AG09309 (cell line): ENCODE measurements around the gene TEPSIN.

Source experiments
- DNase-seq: peaks from one replicate; pipeline ENCODE4 v3.0.0-alpha.2; 2010; ENCODE audit warnings: low read depth
- H3K4me3 ChIP-seq: 2 replicates; pipeline ENCODE4 v1.5.1; 2011; ENCODE audit warnings: mild to moderate bottlenecking, low read depth, low read length, moderate library complexity; ENCODE audit not compliant: control insufficient read depth
- CTCF ChIP-seq: IDR thresholded peaks from 2 replicates; pipeline ENCODE4 v1.5.1; 2011; ENCODE audit warnings: mild to moderate bottlenecking, low read depth, low read length, inconsistent platforms; ENCODE audit not compliant: insufficient read depth, control insufficient read depth; ENCODE audit errors: missing control alignments

The TEPSIN gene

GRCh38 chr17:81203136-81203535 is 35.7 kb downstream of the TEPSIN start:
- no peak overlapping the region for H3K4me3 ChIP-seq
- no peak for TF ChIP-seq CTCF
- no peak for DNase-seq

- DNase-seq, result no peak
- no peak overlapping the region for H3K4me3 ChIP-seq
- TF ChIP-seq CTCF, result no peak
These were observed 36.5 kb downstream of the TEPSIN start for GRCh38 chr17:81202318-81202717.

- peak; percentile 49 for DNase-seq
These were observed 37.9 kb downstream of the TEPSIN start for GRCh38 chr17:81200695-81201580.

GRCh38 chr17:81200201-81200600 is 38.7 kb downstream of the TEPSIN start:
- TF ChIP-seq CTCF, result no peak
- H3K4me3 ChIP-seq, result no peak overlapping the region
- no peak for DNase-seq

More at GRCh38 chr17:81200695-81201580, 37.9 kb downstream of the TEPSIN start:
- no peak overlapping the region for H3K4me3 ChIP-seq
- TF ChIP-seq CTCF, result peak; percentile 69

GRCh38 chr17:81199482-81199830 is 39.4 kb downstream of the TEPSIN start:
- DNase-seq, result no peak
- no peak overlapping the region for H3K4me3 ChIP-seq
- TF ChIP-seq CTCF, result no peak

GRCh38 chr17:81198826-81199481 is 39.9 kb downstream of the TEPSIN start:
- H3K4me3 ChIP-seq, result no peak overlapping the region
- no peak for TF ChIP-seq CTCF

More at GRCh38 chr17:81198826-81199481, 39.9 kb downstream of the TEPSIN start:
- DNase-seq, result no peak
